ENCODE data around the gene SYT13.
"Not testable (repeated sequence)": the region's sequence is repeated elsewhere in the genome, so short reads cannot be mapped to it uniquely, and the experiment has no call there.

Gene SYT13

DNA sequence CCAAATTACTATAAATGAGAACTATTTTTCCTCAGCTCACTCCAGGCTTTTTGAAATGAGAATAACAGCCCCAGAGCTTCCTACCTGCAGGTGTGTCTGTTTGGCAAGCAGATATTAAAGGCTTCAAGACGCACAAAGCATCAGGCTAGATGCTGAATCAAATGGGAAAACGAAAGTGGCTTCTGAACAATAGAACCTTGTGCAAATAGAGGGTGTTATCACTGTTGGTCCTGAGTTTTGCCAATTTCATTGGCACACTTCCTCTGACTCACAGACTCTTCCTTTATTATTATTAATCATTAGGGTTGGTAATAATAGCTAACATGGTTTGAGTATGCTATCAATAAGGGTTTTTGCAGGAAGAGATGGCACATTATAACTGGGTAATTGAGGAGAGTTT is 13.4 kb downstream of the SYT13 start:
- DNase-seq (ENCODE audit: low read depth) = no peak

DNA sequence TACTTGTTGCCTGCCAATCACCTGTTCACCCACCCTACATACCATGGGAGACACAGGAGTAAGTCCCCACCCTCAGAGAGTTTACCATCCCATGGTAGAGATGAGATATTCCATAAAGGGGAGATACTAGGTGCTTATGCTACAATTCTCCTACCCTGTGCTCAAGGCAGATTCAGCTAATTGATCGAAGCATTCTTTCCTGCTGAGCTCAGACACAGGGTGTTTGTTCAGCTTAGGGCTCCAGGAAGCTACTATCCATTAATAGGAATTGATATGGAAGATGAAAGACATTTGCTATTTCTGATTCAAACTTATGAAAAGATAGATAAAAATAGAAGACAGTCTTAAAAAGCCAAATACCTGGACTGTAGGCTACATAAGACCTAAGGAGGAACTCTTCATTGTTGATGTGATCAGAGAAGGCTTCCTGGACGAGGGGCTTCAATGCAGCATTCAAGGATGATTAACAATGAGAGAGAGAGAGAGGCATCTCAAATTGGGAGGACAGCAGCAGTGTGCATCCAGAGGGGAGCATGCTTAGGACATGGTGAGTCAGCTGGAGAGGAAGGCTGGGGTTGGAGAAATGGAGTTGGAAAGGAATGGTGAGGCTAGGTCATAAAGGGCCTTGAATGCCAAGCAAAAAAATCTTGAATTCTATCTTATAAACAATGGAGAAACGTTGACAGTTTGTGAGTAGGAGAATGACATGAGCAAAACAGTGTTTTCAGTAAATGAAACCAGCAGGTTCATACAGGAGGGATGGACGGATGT is 15.0 kb downstream of the SYT13 start:
- DNase-seq (ENCODE audit: low read depth) = no peak

DNA sequence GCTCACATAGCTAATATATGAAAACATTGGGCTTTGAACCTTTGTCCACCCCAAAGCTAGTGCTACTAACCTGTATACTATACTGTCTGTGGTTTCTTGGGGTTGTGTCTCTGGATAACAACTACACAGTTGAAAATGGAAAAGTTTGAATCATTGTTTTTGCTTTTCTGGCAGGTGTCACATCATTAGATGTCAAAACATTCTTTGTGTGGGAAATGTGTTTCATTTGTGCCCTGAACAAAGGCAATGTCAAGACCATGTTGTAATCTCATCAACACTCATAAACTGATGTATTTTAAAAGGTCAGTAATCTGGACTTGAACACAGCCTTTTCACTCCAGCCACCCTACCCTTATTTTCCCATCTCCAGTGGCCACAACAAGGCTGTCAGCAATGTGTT is 16.5 kb downstream of the SYT13 start:
- no peak for DNase-seq (ENCODE audit: low read depth)

DNA sequence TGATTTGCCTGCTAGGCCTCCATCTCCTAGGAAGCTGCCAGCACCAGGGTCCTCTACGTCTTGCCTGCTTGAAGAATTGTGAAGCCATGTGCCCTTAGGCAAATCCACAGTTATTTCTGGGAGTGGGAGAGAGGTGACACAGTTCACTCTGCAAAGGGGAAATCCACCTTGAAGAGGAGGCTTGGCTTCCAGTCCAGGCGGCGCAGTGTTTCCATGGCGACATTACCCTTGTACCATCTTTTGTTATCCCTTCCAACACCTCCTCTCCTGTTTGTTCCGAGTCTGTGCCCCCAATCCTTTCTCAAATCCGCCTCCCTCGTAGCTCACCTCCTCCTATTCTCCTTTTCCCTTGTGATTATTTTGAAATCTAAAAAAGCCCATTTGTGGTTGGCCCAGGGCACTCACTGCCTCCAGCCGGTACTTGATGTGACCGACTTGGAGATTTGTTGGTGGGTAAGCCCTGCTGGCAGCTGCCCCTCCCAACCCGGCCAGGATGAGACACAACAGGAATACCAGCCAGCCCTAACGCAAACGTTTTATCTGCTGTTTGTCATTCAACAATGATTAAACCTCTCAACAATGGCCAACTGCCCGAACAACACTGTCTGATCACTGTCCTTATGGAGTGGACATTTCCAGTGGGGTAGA is 18.4 kb downstream of the SYT13 start:
- DNase-seq (ENCODE audit: low read depth) = no peak

- DNase-seq (ENCODE audit: low read depth) = no peak
These were observed 19.1 kb downstream of the SYT13 start for GRCh38 chr11:45267052-45267451.

- no peak for DNase-seq (ENCODE audit: low read depth)
These were observed 19.5 kb downstream of the SYT13 start for GRCh38 chr11:45266676-45267020.

- no peak for DNase-seq (ENCODE audit: low read depth)
These were observed 20.0 kb downstream of the SYT13 start for GRCh38 chr11:45265969-45266675.

- DNase-seq (ENCODE audit: low read depth) = peak; percentile 82
These were observed 21.2 kb downstream of the SYT13 start for GRCh38 chr11:45264839-45265515.

GRCh38 chr11:45263773-45264172 is 22.4 kb downstream of the SYT13 start:
- DNase-seq (ENCODE audit: low read depth) = no peak

DNA sequence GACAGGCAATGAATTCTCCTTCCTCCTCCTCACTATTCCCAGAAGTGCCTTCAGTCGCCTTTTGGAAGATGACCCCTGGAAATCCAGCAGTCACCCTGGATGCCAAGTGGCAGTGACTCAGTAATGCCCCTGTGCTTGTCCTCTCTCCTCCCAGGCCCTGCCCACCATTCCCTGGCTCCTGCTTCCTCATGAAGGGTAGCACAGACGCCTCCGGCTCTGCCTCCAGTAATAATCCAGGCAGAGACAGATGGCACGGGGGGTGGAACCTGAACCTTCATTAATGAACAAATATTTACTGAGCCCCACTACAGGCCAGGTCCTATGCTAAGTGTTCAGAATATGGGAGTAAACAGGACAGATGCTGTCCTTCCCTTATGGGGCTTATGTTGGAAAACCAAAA is 23.2 kb downstream of the SYT13 start:
- no peak for DNase-seq (ENCODE audit: low read depth)

DNA sequence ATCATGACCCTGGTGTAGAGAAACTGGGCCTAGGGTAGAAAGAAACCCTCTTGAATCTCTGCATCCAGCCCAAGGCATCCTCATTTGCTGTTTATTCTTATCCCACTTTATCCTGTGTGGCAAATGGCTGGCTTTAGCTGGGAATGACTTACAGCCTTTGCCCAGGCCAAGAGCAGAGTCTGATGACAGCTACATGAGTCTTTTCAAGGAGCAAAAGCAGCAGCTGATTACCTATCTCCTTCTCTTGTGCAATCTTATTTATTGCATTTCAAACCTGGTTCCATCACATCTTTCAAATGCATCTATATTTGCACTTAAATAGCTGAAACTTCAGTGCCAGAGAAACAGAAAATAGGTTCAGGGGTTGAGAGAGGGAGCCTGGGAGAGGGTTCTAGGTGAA is 26.1 kb downstream of the SYT13 start:
- DNase-seq (ENCODE audit: low read depth) = no peak

GRCh38 chr11:45259592-45259991 is 26.5 kb downstream of the SYT13 start:
- peak; percentile 39 for DNase-seq (ENCODE audit: low read depth)

- no peak for DNase-seq (ENCODE audit: low read depth)
These were observed 27.1 kb downstream of the SYT13 start for GRCh38 chr11:45258982-45259530.

DNA sequence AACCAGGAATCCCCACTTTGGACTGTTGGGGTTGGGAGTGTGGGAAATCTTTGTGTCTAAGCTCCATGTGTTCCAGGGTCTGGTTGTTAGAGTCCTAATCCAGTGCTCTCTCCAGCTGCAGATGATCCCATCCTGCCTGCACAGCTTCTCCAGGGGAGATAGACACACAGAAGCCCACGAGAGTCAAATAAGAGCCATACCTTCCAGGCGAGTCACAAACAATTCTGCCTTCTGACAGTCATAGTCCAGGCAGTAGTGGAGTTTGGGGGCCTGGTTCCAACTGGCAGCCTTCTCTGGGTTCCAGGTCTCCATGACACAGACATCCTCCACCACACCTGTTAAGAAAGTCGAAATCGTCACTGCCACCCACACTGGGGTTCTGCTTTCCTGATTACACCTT is 32.1 kb downstream of the SYT13 start:
- peak; percentile 18 for DNase-seq (ENCODE audit: low read depth)

DNA sequence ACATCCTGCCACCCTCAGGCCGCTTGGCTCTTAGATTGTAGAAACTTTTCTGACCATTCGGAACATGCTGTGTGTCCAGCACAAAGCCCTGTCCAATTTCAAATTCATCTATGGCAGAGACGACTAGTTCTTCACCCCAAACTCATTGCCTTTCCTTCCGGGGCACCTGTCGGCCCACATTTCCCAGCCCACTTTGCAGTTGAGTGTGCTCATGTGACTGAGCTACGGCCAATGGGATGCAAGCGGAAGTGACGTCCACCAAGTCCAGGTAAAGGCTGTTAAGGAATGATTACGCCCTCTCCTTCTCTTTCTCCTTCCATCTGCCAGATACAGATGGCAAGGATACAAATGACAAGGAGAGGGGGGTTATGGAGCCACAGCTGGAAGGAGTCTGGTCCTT is 32.5 kb downstream of the SYT13 start:
- no peak for DNase-seq (ENCODE audit: low read depth)

GRCh38 chr11:45252877-45253276 is 33.3 kb downstream of the SYT13 start:
- peak; percentile 26 for DNase-seq (ENCODE audit: low read depth)

GRCh38 chr11:45252134-45252856 is 33.8 kb downstream of the SYT13 start:
- peak; percentile 55 for DNase-seq (ENCODE audit: low read depth)

DNA sequence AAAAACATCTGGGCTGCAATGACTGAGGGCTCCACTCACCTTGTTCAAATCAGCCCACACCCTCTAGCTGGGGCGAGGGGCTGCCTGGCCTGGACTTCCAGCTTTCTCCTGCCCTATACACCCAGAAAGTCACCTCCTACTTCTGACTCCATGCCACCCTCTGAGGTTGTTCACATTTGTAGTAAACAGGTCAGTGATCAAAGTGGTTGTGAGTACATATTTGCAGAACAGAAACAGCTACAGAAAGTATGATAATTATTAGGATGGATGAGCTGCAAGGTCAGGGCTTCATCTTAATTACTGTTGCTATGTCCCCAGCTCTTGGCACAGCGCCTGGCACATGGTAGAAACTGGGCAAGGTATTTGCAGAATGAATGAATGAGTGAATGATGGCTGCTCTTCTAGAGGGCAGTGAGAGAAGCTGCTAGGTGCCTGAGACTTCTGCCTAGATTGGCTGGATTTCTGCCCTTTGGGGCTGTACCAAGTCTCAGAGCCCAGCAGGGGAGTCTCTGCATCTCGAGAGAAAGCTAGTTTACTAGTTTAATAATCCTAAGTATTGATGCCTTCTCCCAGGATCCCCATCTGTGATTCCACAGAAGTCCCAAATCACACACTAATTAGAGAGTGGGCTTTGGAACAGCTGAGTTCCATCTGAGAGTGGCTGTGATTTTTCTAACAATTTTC is 36.0 kb downstream of the SYT13 start:
- no peak for DNase-seq (ENCODE audit: low read depth)

GRCh38 chr11:45249372-45249771 is 36.8 kb downstream of the SYT13 start:
- DNase-seq (ENCODE audit: low read depth) = not testable (repeated sequence)

DNA sequence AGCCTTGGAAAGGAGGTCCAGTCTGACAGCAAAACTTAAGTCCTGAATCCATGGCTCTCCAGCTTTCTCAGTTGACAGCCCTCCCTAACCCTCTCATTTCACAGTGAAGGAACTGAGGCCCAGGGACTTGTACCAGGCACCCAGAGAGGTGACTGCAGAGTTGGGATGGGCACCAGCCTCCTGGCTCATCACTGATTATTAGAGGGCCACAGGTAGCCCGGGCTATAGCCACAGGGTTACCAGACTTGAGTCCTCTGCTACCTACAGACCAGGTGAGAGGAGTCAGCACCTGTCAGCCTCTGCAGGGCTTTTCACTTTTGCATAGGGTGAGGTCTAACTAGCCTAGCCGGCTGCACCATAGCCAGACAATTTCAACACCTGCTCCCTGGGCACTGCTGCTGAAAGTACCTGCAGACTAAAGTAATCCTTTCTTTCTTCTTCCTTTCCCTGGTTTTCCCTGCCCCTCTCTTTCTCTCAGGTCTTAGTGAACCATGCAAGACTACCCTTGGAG is 37.6 kb downstream of the SYT13 start:
- no peak for DNase-seq (ENCODE audit: low read depth)

DNA sequence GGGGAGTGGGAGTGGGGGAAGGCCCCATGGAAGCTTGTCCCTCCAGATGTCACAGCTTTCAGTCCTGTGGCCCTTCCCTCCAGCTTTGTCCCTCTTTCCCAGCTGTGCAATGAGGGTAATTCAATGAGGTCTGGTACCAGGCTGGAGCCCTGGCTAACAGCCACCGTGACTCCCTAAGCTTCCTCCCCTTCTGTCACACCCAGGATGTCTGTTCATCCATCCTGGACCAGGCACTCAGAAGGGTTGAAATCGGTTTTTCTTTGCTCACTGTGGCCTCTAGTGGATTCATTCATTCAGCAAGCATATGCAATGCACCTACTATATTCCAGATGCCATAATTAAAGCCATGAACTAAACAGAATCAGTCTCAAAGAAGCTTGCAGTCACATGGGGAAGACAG is 38.7 kb downstream of the SYT13 start:
- no peak for DNase-seq (ENCODE audit: low read depth)
